Small intestine (tissue), 7 donors: ENCODE results near the gene ZNF416. TPM values are rescaled to one million over a fixed set of nuclear protein-coding genes. Genes with fewer than 3 reads are reported as not detected.

Experiments
- DNase-seq, 2 donors: peaks; one replicate each; pipeline versions ENCODE4 v3.0.0 to v3.0.0-alpha.2; 2013
- FAIRE-seq: peaks from 2 replicates; lab custom pipeline; 2012; peaks lifted over from hg19 to GRCh38; lab: Jason Lieb, UNC
- H3K27ac ChIP-seq, 3 donors: one replicate each; pipeline ENCODE4 v1.5.1; 2013; ENCODE audit warnings: low read length in 2 of 3, mild to moderate bottlenecking in 2 of 3, control low read depth in 1 of 3, inconsistent platforms in 1 of 3, low read depth in 1 of 3, moderate library complexity in 1 of 3
- H3K27me3 ChIP-seq, 3 donors: one replicate each; pipeline ENCODE4 v1.6.1; 2013; ENCODE audit warnings: low read length in 3 of 3, inconsistent platforms in 1 of 3; ENCODE audit not compliant: control insufficient read depth in 3 of 3, insufficient read depth in 3 of 3
- H3K36me3 ChIP-seq, 3 donors: one replicate each; pipeline ENCODE4 v1.6.1; 2013; ENCODE audit warnings: low read length in 3 of 3, inconsistent platforms in 1 of 3, low read depth in 1 of 3, mild to moderate bottlenecking in 1 of 3, moderate library complexity in 1 of 3; ENCODE audit not compliant: control insufficient read depth in 3 of 3, insufficient read depth in 2 of 3
- H3K4me1 ChIP-seq, 3 donors: one replicate each; pipeline ENCODE4 v1.6.1; 2013; ENCODE audit warnings: low read length in 2 of 3, inconsistent platforms in 1 of 3, low read depth in 1 of 3, mild to moderate bottlenecking in 1 of 3, moderate library complexity in 1 of 3; ENCODE audit not compliant: control insufficient read depth in 3 of 3, insufficient read depth in 2 of 3
- H3K4me3 ChIP-seq, 3 donors: one replicate each; pipeline ENCODE4 v1.5.1; 2013; ENCODE audit warnings: low read length in 3 of 3, control low read depth in 1 of 3, inconsistent platforms in 1 of 3, low read depth in 1 of 3, mild to moderate bottlenecking in 1 of 3, moderate library complexity in 1 of 3
- H3K9me3 ChIP-seq, 2 donors: one replicate each; pipeline ENCODE4 v1.6.1; 2013; ENCODE audit warnings: low read depth in 1 of 2, low read length in 1 of 2; ENCODE audit not compliant: control insufficient read depth in 2 of 2, insufficient read depth in 1 of 2
- WGBS, 3 donors: extraction: QIAGEN DNeasy Blood & Tissue Kit; methylation state at CpG; one replicate each; pipeline ENCODE4 v1.1.7; 2013; 5-methylcytosine and 5-hydroxymethylcytosine counted together
- polyA plus RNA-seq, 4 donors: library from polyadenylated mRNA; stranded (reverse) in 3 of 4; unstranded in 1 of 4; fragments of 200-250 nt in 3 of 4; fragments of 120-200 nt in 1 of 4; gene quantifications; one replicate each; pipeline versions ENCODE4 v1.2.1 to v1.2.3, GENCODE V29; 2013
- donor health status: healthy with polysubstance abuse.
- donor health status: control.
- donor health status: control.
- donor health status: Bipolar disorder and iron deficiency.
- donor health status: healthy.

The ZNF416 gene
- polyA plus RNA-seq, 4 donors = 0.89 to 6.4 (median 2.4) TPM

DNA sequence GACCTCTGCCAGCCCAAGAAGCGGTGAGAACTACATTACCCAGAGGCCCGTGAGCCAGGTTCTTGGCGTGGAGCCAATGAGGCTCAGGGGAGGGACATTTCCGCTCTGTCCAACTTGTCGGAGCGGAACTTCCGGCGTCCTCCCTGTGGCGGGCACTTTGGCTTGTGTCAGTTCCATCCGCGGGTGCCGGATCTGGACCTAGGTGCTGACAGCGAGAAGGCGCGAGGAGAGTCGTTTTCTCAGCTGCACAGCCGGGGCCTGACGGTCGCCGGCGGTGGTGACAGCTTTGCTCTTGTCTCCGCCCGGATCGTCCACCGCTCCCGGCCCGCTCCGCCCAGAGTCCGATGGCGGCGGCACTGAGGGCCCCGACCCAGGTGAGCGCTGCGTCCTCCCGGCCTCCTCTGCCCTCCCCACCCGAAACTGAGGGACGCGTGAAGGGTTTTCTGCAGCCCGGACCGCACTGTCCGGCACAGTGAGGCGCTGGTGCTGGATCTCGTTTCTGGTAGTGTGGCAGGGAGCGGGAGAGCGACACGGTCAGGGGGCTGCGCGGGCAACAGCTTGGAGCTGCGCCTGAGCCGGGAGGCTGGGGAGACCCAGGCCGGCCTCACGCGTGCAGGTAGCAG is 21.2 kb upstream of the ZNF416 start, which contains the start of gene ZNF530:
Gene ZNF530, plus strand, starts transcription at position 125 of the 623 bp plus-strand sequence. CDS start 4,461 bp downstream, outside the sequence.
- FAIRE-seq = no peak
- peaks cover 0 to 8% (median 2%) of the 10 kb centered on the region in 3 donors for H3K36me3 ChIP-seq
- no peaks in the 10 kb centered on the region for H3K4me1 ChIP-seq
- WGBS, 3 donors = 0 to 2% (median 1%) methylated on average over 38 to 53 of the region's 53 CpGs
- H3K27ac ChIP-seq = no peak within 1 kb of the TSS
- peaks cover 3 to 25% of the 10 kb centered on the region in 2 donors for H3K9me3 ChIP-seq
- DNase-seq = peak; percentile 94 to 96
- H3K27me3 ChIP-seq = no peaks in the 10 kb centered on the region
- H3K4me3 ChIP-seq = peak within 1 kb of the TSS; percentile 58 to 81 (median 63)

DNA sequence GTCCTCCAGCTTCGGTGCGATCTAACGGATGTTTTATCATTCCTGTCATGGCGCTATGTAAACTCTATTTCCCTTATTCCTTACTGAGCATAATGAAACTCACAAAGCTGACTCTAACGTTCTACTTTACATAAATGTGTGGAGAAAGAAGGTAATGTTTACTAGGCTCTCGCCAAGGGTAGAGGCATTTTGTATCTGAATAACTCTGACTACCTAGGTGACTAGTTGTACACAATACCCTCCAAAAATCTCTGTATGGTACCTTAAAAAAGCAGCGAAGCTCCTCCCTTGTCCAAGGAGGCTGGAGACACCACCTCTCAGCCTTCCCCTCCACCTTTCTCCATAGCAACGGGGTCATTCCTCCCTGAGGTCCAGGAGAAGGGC is 20.7 kb upstream of the ZNF416 start:
- Histone ChIP-seq H3K27ac (no peak overlapping the region), H3K27me3 (no peaks in the 10 kb centered on the region), H3K36me3 (peaks cover 0 to 5% (median 0%) of the 10 kb centered on the region in 3 donors), H3K9me3 (peaks cover 2 to 24% of the 10 kb centered on the region in 2 donors), H3K4me1 (no peaks in the 10 kb centered on the region), H3K4me3 (peak overlapping the region in 2 of 3 donors; percentile 63 to 81)
- no peak for DNase-seq
- no peak for FAIRE-seq
- WGBS, 3 donors = 55 to 57% (median 57%) methylated on average over 8 of the region's 8 CpGs

- Histone ChIP-seq H3K27me3 (no peaks in the 10 kb centered on the region), H3K9me3 (peaks cover 4 to 85% of the 10 kb centered on the region in 2 donors), H3K4me1 (peaks cover 0 to 14% (median 4%) of the 10 kb centered on the region in 3 donors), H3K4me3 (no peak overlapping the region), H3K27ac (no peak overlapping the region), H3K36me3 (peaks cover 6 to 27% (median 16%) of the 10 kb centered on the region in 3 donors)
- no peak for DNase-seq
- 91 to 100% (median 93%) methylated on average over 1 of the region's 1 CpG for WGBS, 3 donors
- no peak for FAIRE-seq
Measured at GRCh38 chr19:57587529-57587928, 8.8 kb upstream of the ZNF416 start.

DNA sequence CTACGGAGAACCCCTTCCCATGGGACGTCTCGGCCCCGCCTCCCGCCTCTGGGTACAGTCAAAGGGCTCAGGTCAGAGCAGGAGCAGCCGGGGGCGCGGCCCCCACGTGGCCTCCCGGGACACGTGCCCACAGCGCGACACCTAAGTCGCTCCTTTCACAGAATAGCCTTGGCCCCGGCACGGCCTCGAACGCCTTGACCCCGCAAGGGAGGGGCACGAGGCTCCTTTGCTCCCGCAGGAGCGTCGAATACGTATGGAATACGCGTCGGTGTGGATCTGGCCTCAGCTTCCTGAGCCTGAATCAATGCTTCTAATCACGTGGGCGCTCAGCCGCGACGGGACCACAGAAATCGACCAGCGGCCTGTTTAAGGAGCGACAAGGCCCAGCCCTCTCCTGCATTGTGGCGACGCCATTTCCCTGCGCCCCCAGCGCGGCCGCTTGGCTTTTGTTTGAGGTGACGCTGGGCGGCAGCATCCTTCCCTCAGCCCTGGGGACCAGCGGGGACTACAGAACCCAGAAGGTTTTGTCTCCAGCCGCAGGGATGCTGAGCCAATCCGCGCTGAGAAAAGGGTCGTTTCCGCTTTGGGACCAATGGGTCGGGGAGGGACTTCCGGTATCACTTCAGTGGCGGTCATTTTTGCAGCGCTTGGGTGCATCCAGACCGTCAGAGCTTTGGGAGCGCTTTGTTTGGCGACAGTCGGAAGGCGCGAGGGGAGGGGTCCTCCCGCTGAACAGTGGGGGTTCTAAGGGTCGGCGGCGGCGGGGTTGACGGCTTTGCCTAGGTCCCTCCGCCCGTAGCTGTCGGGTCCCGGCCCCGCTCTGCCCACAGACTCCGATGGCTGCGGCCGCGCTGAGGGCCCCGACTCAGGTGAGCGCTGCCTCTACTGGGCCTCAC is 5.1 kb upstream of the ZNF416 start, which contains the start of gene ZIK1:
Gene ZIK1, plus strand, starts transcription at position 625 of the 896 bp plus-strand sequence. Its CDS starts 212 bp downstream, at position 837.
- peaks cover 0 to 14% (median 4%) of the 10 kb centered on the region in 3 donors for H3K4me1 ChIP-seq
- H3K4me3 ChIP-seq = peak within 1 kb of the TSS; percentile 43 to 67 (median 59)
- peaks cover 2 to 57% of the 10 kb centered on the region in 2 donors for H3K9me3 ChIP-seq
- H3K27ac ChIP-seq = peak within 1 kb of the TSS in 2 of 3 donors; percentile 54 to 55
- H3K27me3 ChIP-seq = no peaks in the 10 kb centered on the region
- WGBS, 3 donors = 3 to 13% (median 10%) methylated on average over 71 to 76 of the region's 76 CpGs
- peaks cover 0 to 16% (median 3%) of the 10 kb centered on the region in 3 donors for H3K36me3 ChIP-seq
- FAIRE-seq = no peak
- DNase-seq = peak; percentile 81 to 97

DNA sequence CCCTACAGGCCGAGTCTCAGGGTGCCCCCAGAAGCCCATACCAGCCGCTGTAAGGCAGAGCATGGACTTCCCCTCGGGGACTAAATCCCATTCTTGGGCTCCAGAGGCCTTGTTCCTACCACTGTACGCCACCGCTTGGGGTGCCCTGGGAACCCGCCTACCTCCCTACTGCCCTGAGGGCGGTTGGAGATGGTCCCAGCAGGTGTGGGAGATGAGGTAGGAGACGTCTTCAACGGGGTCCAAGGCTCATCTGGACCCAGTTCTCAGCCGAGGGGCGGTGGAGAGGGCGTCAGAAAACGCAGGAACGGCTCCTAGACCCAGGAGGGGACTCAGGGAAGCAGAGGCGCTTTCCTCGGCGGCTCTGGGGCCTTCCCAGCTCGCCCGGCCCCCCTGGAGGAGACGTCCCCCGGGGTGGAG is 4.4 kb upstream of the ZNF416 start:
- DNase-seq (no peak), FAIRE-seq (no peak)
- H3K27ac ChIP-seq = peak overlapping the region in 1 of 3 donors; percentile 54
- H3K36me3 ChIP-seq = peaks cover 0 to 9% (median 3%) of the 10 kb centered on the region in 3 donors
- H3K4me1 ChIP-seq = peaks cover 0 to 14% (median 4%) of the 10 kb centered on the region in 3 donors
- peak overlapping the region in 2 of 3 donors; percentile 43 to 59 for H3K4me3 ChIP-seq
- peaks cover 0 to 51% of the 10 kb centered on the region in 2 donors for H3K9me3 ChIP-seq
- H3K27me3 ChIP-seq = no peaks in the 10 kb centered on the region
- 40 to 65% (median 57%) methylated on average over 20 to 21 of the region's 21 CpGs for WGBS, 3 donors

GRCh38 chr19:57576661-57577060 is 2.0 kb downstream of the ZNF416 start:
- no peak for FAIRE-seq
- peaks cover 0 to 5% (median 0%) of the 10 kb centered on the region in 3 donors for H3K4me1 ChIP-seq
- peaks cover 24 to 42% (median 27%) of the 10 kb centered on the region in 3 donors for H3K36me3 ChIP-seq
- H3K9me3 ChIP-seq = peaks cover 0 to 61% of the 10 kb centered on the region in 2 donors
- no peak overlapping the region for H3K4me3 ChIP-seq
- no peaks in the 10 kb centered on the region for H3K27me3 ChIP-seq
- H3K27ac ChIP-seq = no peak overlapping the region
- no peak for DNase-seq

DNA sequence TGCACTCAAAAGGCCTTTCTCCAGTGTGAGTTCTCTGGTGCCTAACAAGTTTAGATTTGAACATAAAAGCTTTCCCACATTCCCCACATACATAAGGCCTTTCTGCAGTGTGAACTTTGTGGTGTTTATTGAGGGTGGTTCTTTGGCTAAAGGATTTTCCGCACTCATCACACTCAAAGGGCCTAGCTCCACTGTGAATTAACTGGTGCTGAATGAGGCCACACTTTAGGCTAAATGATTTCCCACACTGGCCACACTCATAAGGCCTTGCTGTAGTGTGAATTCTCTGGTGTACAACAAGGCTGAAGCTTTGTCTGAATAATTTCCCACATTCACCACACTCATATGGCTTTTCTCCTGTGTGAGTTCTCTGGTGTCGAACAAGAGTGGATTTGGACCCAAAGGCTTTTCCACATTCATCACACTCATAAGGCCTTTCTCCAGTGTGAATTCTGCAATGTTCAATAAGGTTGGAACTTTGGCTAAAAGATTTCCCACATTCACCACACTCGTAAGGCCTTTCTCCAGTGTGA is 6.2 kb downstream of the ZNF416 start:
- peaks cover 0 to 94% of the 10 kb centered on the region in 2 donors for H3K9me3 ChIP-seq
- 96 to 97% (median 96%) methylated on average over 3 of the region's 3 CpGs for WGBS, 3 donors
- H3K4me3 ChIP-seq = no peak overlapping the region
- H3K27me3 ChIP-seq = no peaks in the 10 kb centered on the region
- H3K36me3 ChIP-seq = peaks cover 24 to 42% (median 27%) of the 10 kb centered on the region in 3 donors
- H3K4me1 ChIP-seq = no peaks in the 10 kb centered on the region
- no peak overlapping the region for H3K27ac ChIP-seq
- FAIRE-seq (no peak), DNase-seq (no peak)

- H3K4me3 ChIP-seq = no peak overlapping the region
- peaks cover 2 to 91% of the 10 kb centered on the region in 2 donors for H3K9me3 ChIP-seq
- no peaks in the 10 kb centered on the region for H3K27me3 ChIP-seq
- H3K36me3 ChIP-seq = peaks cover 20 to 30% (median 27%) of the 10 kb centered on the region in 3 donors
- H3K27ac ChIP-seq = no peak overlapping the region
- no peaks in the 10 kb centered on the region for H3K4me1 ChIP-seq
- DNase-seq (no peak), FAIRE-seq (no peak)
Measured at GRCh38 chr19:57570707-57571106, 8.0 kb downstream of the ZNF416 start.
